ENCODE measurements around the gene TGFB3.

The TGFB3 gene

DNA sequence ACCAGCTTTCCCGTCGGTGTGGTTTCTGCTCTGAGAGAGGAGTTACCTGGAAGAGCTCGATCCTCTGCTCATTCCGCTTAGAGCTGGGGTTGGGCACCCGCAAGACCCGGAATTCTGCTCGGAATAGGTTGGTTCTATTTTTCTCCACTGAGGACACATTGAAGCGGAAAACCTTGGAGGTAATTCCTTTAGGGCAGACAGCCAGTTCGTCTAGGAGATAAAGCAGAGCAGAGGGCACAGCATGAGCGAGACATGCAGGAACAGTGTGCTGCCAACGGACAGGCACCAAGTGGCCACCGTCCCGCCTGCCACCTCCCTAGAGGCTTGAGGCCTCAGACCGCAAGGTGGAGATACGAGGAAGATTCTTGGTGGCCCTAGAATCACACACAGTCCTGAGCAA lies 10.3 kb downstream of the TGFB3 start:
- TF ChIP-seq, protein P1, sequence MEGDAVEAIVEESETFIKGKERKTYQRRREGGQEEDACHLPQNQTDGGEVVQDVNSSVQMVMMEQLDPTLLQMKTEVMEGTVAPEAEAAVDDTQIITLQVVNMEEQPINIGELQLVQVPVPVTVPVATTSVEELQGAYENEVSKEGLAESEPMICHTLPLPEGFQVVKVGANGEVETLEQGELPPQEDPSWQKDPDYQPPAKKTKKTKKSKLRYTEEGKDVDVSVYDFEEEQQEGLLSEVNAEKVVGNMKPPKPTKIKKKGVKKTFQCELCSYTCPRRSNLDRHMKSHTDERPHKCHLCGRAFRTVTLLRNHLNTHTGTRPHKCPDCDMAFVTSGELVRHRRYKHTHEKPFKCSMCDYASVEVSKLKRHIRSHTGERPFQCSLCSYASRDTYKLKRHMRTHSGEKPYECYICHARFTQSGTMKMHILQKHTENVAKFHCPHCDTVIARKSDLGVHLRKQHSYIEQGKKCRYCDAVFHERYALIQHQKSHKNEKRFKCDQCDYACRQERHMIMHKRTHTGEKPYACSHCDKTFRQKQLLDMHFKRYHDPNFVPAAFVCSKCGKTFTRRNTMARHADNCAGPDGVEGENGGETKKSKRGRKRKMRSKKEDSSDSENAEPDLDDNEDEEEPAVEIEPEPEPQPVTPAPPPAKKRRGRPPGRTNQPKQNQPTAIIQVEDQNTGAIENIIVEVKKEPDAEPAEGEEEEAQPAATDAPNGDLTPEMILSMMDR (conservative IDR thresholded peaks at IDR 0.05), result no peak
- no peak overlapping the region for H3K27ac ChIP-seq

DNA sequence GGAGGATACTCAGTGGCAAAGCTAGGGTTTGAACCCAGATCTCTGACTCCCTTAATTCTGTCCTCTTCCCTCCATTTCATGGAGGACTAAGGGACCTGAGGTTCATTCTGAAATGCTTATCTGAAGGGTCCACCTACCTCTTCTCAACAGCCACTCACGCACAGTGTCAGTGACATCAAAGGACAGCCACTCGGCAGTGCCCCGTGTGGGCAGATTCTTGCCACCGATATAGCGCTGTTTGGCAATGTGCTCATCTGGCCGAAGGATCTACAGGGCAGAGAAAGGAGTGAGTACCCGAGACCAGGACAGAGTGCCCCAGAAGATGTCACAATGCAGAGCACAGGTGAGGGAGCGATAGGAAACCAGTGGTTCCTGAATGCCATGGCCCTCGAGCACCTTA lies 10.8 kb downstream of the TGFB3 start:
- TF ChIP-seq, protein P1 (conservative IDR thresholded peaks at IDR 0.05), result no peak
- H3K27ac ChIP-seq, result no peak overlapping the region

DNA sequence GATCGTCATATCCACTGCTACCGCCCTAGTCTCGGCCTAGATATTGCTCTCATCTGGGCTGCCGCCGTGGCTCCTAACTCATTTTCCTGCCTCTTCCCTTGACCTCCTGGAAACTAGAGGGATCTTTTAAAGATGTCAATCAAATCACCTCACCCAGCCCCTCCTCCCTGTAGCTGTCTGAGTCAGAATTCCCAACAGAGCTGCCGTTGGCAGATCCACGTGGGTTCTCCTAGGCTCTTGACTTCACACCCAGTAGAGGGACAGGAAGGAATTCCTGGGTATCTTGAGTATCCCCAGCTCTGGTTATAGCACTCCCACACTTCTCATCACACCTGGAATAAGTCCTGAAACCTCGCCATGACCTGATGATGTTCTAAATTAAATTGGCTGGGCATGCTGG lies 11.9 kb downstream of the TGFB3 start:
- no peak overlapping the region for H3K27ac ChIP-seq
- TF ChIP-seq, protein P1 (conservative IDR thresholded peaks at IDR 0.05), result no peak

DNA sequence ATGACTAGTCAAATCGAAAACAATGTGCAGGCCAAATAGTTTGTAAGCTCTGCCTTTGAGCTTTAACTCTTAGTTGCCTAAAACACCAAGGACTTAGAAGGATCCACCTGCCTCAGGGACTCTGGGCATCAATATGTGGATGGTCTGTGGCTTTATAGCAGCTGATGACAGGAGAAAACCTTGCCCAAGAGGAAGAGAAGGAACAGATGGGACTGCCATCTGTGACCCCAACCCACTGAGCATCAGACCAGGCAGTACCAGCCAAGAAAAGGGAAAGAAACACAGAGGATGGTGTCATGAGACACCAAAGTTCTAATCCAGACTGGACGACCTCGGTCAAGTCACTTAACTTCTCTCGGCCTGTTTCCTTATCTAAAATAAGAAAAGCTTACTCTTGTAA lies 12.7 kb downstream of the TGFB3 start:
- no peak overlapping the region for H3K27ac ChIP-seq
- TF ChIP-seq, protein P1 (conservative IDR thresholded peaks at IDR 0.05), result no peak

DNA sequence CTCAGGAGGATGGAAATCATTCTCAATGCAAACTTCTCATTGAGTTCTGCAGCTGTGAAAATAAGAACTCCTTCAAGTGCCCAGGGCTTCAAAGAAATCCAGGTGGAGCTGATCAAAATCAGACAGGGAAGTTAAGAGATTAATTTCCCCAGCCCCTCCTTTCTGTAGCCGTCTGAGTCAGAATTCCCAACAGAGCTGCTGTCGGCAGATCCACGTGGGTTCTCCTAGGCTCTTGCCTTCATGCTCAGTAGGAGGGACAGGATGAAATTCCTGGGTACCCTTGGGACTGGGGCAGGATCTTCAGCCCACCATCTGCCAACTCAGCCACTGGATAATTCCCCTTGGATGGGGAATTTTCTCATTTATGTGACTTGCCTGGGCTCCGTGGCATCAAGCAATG lies 13.3 kb downstream of the TGFB3 start:
- TF ChIP-seq, protein P1 (conservative IDR thresholded peaks at IDR 0.05), result no peak

DNA sequence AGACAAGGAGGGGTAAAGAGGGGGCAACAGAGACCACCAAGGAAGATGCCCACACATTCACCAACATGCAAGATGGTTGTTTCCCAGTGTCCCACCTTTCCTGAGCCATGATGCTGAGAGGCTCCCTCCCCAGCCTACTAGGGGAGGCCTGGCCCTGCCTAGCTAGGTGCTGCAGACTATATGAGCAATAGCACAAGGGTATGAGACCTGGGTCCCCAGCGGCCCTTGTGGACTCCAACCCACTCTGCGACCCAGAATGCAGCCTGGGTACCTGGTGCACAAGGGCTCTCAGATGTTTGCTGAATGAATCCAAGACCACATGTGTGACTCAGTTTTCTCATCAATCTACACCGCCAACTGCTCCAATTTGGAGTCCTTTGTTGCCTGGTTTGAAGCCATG lies 13.9 kb downstream of the TGFB3 start:
- no peak overlapping the region for H3K27ac ChIP-seq
- TF ChIP-seq, protein P1 (conservative IDR thresholded peaks at IDR 0.05), result no peak

More for the DNA sequence above, 13.3 kb downstream of the TGFB3 start:
- no peak overlapping the region for H3K27ac ChIP-seq

DNA sequence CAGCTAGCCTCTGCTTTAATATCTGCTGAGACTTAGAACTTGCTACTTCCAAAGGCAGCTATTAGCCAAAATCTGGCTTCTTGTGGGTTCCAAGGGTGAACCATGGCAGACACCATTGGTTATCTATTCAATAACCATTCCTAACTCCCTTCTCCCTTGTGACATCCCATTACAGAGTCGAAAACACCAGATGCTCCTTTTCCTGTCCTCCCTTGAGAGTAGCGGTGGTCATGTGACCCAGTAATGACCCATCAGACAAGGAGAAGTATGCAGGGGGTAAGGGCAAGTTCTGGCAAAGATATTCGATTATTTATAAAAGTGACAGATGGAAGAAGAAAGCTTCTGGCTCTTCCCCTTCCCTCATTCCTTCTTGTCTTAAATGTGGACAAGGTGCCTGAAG lies 20.1 kb downstream of the TGFB3 start:
- no peak overlapping the region for H3K27ac ChIP-seq
- TF ChIP-seq, protein P1 (conservative IDR thresholded peaks at IDR 0.05), result no peak

DNA sequence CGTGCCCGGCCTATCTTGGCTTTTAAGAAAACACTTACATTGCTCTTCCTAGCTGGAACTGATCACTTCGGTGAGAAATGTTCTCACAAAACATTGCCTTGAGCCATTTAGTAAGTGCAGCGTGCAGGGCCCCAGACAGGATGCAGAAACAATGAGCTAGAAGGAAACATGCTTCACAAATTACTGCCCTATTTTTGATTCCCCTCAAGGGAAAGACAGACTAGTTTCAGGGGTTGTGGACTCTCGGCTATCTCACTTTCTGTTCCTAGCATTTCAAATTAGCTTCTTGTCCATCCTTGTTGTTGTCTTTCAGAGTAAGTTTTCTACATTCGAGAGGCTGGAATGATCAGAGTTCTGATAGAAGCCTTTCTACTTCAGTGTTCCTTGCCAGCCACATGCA lies 21.6 kb downstream of the TGFB3 start:
- TF ChIP-seq, protein P1 (conservative IDR thresholded peaks at IDR 0.05), result no peak
- no peak overlapping the region for H3K27ac ChIP-seq
